ENCODE data around the gene BBX. TPM values are rescaled to one million over a fixed set of nuclear protein-coding genes. Genes with fewer than 3 reads are reported as not detected.
"Not testable (repeated sequence)": the region's sequence is repeated elsewhere in the genome, so short reads cannot be mapped to it uniquely, and the experiment has no call there.

The BBX gene
- polyA plus RNA-seq, 3 donors: 15.7 to 25.1 (median 16.6) TPM

DNA sequence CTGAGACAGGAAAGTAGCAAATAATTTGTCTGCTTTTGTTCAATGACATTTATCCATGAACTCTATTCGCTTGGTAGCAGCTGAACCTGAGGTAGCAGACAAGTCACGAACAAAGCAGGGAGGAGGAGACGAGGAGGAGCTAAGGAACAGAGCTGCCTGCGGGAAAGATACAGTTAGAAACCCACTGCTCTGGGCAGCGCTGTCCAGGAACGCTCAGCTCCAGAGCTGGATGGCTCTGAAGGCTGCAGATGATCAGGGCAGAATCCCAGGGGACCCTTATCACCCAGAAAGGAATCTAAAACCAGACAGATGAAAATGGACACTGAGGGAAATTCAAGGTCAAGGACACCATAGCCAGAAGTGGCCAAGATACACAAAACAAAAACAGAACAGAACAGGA lies 310.3 kb downstream of the BBX start:
- TF ChIP-seq, protein P1, sequence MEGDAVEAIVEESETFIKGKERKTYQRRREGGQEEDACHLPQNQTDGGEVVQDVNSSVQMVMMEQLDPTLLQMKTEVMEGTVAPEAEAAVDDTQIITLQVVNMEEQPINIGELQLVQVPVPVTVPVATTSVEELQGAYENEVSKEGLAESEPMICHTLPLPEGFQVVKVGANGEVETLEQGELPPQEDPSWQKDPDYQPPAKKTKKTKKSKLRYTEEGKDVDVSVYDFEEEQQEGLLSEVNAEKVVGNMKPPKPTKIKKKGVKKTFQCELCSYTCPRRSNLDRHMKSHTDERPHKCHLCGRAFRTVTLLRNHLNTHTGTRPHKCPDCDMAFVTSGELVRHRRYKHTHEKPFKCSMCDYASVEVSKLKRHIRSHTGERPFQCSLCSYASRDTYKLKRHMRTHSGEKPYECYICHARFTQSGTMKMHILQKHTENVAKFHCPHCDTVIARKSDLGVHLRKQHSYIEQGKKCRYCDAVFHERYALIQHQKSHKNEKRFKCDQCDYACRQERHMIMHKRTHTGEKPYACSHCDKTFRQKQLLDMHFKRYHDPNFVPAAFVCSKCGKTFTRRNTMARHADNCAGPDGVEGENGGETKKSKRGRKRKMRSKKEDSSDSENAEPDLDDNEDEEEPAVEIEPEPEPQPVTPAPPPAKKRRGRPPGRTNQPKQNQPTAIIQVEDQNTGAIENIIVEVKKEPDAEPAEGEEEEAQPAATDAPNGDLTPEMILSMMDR (IDR thresholded peaks at IDR 0.05): no peak
- Histone ChIP-seq H3K4me2 (replicated peaks; ENCODE audit: extremely low read depth, low read length, poor library complexity, severe bottlenecking) (no peak overlapping the region), H3K9ac (ENCODE audit: insufficient read depth, low read length, poor library complexity, severe bottlenecking) (no peak overlapping the region), H3K36me3 (replicated peaks in 1 of 2; ENCODE audit: control insufficient read depth in 1 of 2, insufficient read depth in 2 of 2, low read length in 2 of 2) (no peaks in the 10 kb centered on the region), H3K27ac (ENCODE audit: low read depth in 1 of 2, low read length in 2 of 2) (no peak overlapping the region), H4K20me1 (ENCODE audit: insufficient read depth, low read length) (no peaks in the 10 kb centered on the region), H3K27me3 (ENCODE audit: control insufficient read depth in 2 of 2, insufficient read depth in 2 of 2, low read length in 2 of 2) (no peaks in the 10 kb centered on the region), H3K79me2 (ENCODE audit: insufficient read depth, low read length) (no peaks in the 10 kb centered on the region), H3K4me1 (ENCODE audit: control insufficient read depth in 1 of 2, insufficient read depth in 2 of 2, low read length in 2 of 2) (no peaks in the 10 kb centered on the region), H2AFZ (ENCODE audit: insufficient read depth, low read depth, low read length, poor library complexity, severe bottlenecking) (no peak overlapping the region), H3K4me3 (replicated peaks in 1 of 3; ENCODE audit: low read depth in 2 of 3, low read length in 3 of 3) (no peak overlapping the region), H3K9me3 (replicated peaks in 1 of 2; ENCODE audit: control insufficient read depth in 1 of 2, insufficient read depth in 1 of 2, low read length in 2 of 2) (no peaks in the 10 kb centered on the region)
- Mint-ChIP-seq H3K27me3 (ENCODE audit: low read depth in 3 of 3) (peaks cover 0 to 3% (median 0%) of the 10 kb centered on the region in 3 donors), H3K36me3 (no peaks in the 10 kb centered on the region), H3K4me3 (no peak overlapping the region), H3K27ac (no peak overlapping the region), H3K4me1 (no peaks in the 10 kb centered on the region), H3K9me3 (no peaks in the 10 kb centered on the region)
- intact Hi-C loops (cut with micrococcal nuclease): no loop called here
- DNase-seq: no peak
- WGBS (ENCODE audit: insufficient coverage): 98% methylated on average over 6 of the region's 6 CpGs

DNA sequence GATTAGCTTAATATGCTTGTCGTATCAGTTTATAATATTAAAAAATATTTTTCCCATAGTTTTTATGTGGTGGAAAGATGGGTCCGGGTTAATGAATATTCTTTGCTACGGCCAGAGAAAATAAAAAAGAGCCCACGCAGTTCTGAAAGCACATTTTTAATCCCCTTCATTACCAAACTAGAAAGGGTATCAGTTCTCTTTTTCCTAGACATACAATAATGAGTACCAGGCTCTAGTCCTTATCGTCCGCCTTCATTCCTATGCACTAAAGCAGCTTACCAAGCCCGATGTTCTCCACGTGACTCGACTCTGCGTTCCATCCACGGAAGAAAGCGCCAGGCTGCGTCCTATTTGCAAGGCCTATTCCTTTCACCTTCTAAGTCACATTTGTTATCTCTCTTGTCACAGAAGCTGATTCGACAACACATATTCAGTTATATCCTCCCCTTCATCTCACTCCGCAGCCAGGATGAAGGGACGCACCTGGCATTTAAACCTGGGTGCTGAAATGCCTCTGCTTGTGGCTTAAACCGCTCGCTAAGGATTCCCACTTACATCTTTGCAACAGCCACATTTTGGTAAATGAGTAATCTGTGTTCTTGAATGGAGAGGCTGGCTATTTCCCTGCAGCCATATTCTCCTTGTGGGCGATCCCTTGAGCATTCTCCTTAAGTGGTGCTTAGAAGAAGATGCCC lies 311.1 kb downstream of the BBX start:
- H3K4me3 Mint-ChIP-seq: no peak overlapping the region
- no peak overlapping the region for H3K27ac Mint-ChIP-seq
- H3K27me3 Mint-ChIP-seq (ENCODE audit: low read depth in 3 of 3): peaks cover under 1 to 3% (median 2%) of the 10 kb centered on the region in 3 donors
- H3K36me3 Mint-ChIP-seq: no peaks in the 10 kb centered on the region
- Histone ChIP-seq H3K9ac (ENCODE audit: insufficient read depth, low read length, poor library complexity, severe bottlenecking) (no peak overlapping the region), H3K36me3 (replicated peaks in 1 of 2; ENCODE audit: control insufficient read depth in 1 of 2, insufficient read depth in 2 of 2, low read length in 2 of 2) (no peaks in the 10 kb centered on the region), H3K79me2 (ENCODE audit: insufficient read depth, low read length) (no peaks in the 10 kb centered on the region), H2AFZ (ENCODE audit: insufficient read depth, low read depth, low read length, poor library complexity, severe bottlenecking) (no peak overlapping the region), H3K4me3 (replicated peaks in 1 of 3; ENCODE audit: low read depth in 2 of 3, low read length in 3 of 3) (no peak overlapping the region), H4K20me1 (ENCODE audit: insufficient read depth, low read length) (no peaks in the 10 kb centered on the region), H3K9me3 (replicated peaks in 1 of 2; ENCODE audit: control insufficient read depth in 1 of 2, insufficient read depth in 1 of 2, low read length in 2 of 2) (no peaks in the 10 kb centered on the region), H3K27ac (ENCODE audit: low read depth in 1 of 2, low read length in 2 of 2) (no peak overlapping the region), H3K27me3 (ENCODE audit: control insufficient read depth in 2 of 2, insufficient read depth in 2 of 2, low read length in 2 of 2) (no peaks in the 10 kb centered on the region), H3K4me1 (ENCODE audit: control insufficient read depth in 1 of 2, insufficient read depth in 2 of 2, low read length in 2 of 2) (no peaks in the 10 kb centered on the region), H3K4me2 (replicated peaks; ENCODE audit: extremely low read depth, low read length, poor library complexity, severe bottlenecking) (no peak overlapping the region)
- 98% methylated on average over 11 of the region's 19 CpGs for WGBS (ENCODE audit: insufficient coverage)
- DNase-seq: no peak
- TF ChIP-seq, protein P1 (IDR thresholded peaks at IDR 0.05): no peak
- intact Hi-C loops (cut with micrococcal nuclease): no loop called here
- no peaks in the 10 kb centered on the region for H3K4me1 Mint-ChIP-seq
- H3K9me3 Mint-ChIP-seq: no peaks in the 10 kb centered on the region

DNA sequence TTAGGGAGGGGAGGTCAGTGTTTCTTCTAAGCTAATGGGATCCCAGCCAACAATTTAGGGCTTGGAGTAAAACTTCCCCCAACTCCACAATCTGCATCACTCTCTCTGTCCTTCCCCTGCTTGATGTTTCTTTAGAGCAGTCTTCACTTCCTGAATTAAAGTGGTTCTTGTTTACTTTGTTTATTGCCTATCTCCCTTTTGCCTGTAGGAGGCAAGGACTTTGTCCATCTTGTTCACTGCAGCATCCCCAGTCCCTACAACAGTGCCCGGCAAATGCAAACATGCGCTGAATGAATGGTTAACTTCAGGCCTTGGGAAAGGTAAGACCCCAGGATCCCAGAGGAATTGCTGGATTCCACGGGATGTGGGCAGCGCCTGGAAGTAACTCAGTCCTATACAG lies 312.2 kb downstream of the BBX start:
- H3K4me1 ChIP-seq (ENCODE audit: control insufficient read depth in 1 of 2, insufficient read depth in 2 of 2, low read length in 2 of 2); H4K20me1 ChIP-seq (ENCODE audit: insufficient read depth, low read length); H3K27me3 Mint-ChIP-seq (ENCODE audit: low read depth in 3 of 3); H3K27ac ChIP-seq (ENCODE audit: low read depth in 1 of 2, low read length in 2 of 2); H3K4me3 Mint-ChIP-seq; H3K9ac ChIP-seq (ENCODE audit: insufficient read depth, low read length, poor library complexity, severe bottlenecking); H3K4me2 ChIP-seq (replicated peaks; ENCODE audit: extremely low read depth, low read length, poor library complexity, severe bottlenecking); H3K79me2 ChIP-seq (ENCODE audit: insufficient read depth, low read length); H3K4me3 ChIP-seq (replicated peaks in 1 of 3; ENCODE audit: low read depth in 2 of 3, low read length in 3 of 3); H3K27ac Mint-ChIP-seq; H3K27me3 ChIP-seq (ENCODE audit: control insufficient read depth in 2 of 2, insufficient read depth in 2 of 2, low read length in 2 of 2); H3K36me3 ChIP-seq (replicated peaks in 1 of 2; ENCODE audit: control insufficient read depth in 1 of 2, insufficient read depth in 2 of 2, low read length in 2 of 2); H3K9me3 ChIP-seq (replicated peaks in 1 of 2; ENCODE audit: control insufficient read depth in 1 of 2, insufficient read depth in 1 of 2, low read length in 2 of 2); H3K36me3 Mint-ChIP-seq; intact Hi-C loops (cut with micrococcal nuclease); H3K4me1 Mint-ChIP-seq; H2AFZ ChIP-seq (ENCODE audit: insufficient read depth, low read depth, low read length, poor library complexity, severe bottlenecking); DNase-seq; H3K9me3 Mint-ChIP-seq: not testable (repeated sequence)
- WGBS (ENCODE audit: insufficient coverage): no CpG with 5 or more reads among the region's 4 CpGs

All from CD14-positive monocyte (primary cell).